ENCODE measurements around the gene PRKAR2B.
"Not testable (repeated sequence)": the region's sequence is repeated elsewhere in the genome, so short reads cannot be mapped to it uniquely, and the experiment has no call there.

DNA sequence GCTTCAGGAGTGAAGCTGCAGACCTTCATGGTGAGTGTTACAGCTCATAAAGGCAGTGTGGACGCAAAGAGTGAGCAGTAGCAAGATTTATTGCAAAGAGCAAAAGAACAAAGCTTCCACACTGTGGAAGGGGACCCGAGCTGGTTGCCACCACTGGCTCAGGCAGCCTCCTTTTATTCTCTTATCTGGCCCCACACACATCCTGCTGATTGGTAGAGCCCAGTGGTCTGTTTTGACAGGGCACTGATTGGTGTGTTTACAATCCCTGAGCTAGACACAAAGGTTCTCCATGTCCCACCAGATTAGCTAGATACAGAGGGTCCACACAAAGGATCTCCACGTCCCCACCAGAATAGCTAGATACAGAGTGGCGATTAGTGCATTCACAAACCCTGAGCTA, 2.7 kb upstream of the PRKAR2B start:
- TF ChIP-seq, protein P1, sequence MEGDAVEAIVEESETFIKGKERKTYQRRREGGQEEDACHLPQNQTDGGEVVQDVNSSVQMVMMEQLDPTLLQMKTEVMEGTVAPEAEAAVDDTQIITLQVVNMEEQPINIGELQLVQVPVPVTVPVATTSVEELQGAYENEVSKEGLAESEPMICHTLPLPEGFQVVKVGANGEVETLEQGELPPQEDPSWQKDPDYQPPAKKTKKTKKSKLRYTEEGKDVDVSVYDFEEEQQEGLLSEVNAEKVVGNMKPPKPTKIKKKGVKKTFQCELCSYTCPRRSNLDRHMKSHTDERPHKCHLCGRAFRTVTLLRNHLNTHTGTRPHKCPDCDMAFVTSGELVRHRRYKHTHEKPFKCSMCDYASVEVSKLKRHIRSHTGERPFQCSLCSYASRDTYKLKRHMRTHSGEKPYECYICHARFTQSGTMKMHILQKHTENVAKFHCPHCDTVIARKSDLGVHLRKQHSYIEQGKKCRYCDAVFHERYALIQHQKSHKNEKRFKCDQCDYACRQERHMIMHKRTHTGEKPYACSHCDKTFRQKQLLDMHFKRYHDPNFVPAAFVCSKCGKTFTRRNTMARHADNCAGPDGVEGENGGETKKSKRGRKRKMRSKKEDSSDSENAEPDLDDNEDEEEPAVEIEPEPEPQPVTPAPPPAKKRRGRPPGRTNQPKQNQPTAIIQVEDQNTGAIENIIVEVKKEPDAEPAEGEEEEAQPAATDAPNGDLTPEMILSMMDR (IDR thresholded peaks at IDR 0.05): not testable (repeated sequence)
- TF ChIP-seq POLR2A (IDR thresholded peaks at IDR 0.05): not testable (repeated sequence)

All from uterus (tissue), 2 donors.